AG09319 (cell line): ENCODE measurements around the gene CHID1.

Experiments
- DNase-seq: peaks from one replicate; pipeline ENCODE4 v3.0.0-alpha.2; 2010; ENCODE audit warnings: low read depth; ENCODE audit errors: extremely low read depth
- TF ChIP-seq, protein P1 (sequence below): IDR thresholded peaks from 2 replicates; pipeline ENCODE4 v1.5.1; 2011; ENCODE audit warnings: low read depth, mild to moderate bottlenecking, inconsistent platforms, low read length, moderate library complexity

The CHID1 gene

DNA sequence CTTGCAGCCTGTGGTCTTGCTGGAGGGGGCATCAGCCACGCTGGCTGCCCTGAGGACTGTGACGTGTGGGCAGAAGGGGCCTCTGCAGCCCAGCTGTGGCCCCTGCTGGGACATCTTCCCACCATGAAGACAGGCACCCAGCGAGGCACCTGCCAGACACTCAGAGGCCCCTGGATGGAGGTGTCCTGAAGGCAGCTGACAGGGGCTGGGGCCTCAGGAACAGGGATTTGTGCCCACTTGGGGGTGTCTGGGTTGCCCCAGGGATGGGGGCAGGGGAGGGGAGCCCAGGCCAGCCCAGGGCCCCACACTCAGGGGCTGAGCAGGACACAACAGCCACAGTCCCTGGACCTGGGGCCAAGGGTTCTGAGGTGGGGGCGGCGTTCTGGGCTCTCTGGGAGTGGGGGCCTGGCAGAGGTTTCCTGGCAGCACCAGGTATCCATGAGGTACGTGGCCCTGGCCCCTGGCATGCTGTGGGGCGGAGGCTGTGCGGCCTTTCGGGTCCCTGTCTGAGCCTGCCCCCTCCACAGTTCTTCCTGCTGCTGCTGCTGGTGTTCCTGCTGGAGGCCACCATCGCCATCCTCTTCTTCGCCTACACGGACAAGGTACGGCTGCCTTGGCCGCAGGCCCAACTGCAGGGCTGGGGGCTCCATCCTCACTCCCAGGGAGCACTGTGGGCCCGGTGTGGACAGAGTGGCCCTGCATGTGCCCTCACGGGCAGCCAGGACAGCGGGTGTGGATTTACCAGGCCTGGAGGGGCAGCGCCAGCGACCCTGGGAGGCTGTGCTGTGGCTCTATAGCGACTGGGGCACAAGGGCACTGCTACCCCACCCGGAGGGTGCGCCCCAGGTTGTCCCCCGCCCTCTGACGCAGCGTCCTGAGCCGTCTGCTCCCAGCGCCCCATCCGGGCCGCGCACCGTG, 46.4 kb downstream of the CHID1 start:
- DNase-seq = no peak
- TF ChIP-seq, protein P1, sequence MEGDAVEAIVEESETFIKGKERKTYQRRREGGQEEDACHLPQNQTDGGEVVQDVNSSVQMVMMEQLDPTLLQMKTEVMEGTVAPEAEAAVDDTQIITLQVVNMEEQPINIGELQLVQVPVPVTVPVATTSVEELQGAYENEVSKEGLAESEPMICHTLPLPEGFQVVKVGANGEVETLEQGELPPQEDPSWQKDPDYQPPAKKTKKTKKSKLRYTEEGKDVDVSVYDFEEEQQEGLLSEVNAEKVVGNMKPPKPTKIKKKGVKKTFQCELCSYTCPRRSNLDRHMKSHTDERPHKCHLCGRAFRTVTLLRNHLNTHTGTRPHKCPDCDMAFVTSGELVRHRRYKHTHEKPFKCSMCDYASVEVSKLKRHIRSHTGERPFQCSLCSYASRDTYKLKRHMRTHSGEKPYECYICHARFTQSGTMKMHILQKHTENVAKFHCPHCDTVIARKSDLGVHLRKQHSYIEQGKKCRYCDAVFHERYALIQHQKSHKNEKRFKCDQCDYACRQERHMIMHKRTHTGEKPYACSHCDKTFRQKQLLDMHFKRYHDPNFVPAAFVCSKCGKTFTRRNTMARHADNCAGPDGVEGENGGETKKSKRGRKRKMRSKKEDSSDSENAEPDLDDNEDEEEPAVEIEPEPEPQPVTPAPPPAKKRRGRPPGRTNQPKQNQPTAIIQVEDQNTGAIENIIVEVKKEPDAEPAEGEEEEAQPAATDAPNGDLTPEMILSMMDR = no peak

DNA sequence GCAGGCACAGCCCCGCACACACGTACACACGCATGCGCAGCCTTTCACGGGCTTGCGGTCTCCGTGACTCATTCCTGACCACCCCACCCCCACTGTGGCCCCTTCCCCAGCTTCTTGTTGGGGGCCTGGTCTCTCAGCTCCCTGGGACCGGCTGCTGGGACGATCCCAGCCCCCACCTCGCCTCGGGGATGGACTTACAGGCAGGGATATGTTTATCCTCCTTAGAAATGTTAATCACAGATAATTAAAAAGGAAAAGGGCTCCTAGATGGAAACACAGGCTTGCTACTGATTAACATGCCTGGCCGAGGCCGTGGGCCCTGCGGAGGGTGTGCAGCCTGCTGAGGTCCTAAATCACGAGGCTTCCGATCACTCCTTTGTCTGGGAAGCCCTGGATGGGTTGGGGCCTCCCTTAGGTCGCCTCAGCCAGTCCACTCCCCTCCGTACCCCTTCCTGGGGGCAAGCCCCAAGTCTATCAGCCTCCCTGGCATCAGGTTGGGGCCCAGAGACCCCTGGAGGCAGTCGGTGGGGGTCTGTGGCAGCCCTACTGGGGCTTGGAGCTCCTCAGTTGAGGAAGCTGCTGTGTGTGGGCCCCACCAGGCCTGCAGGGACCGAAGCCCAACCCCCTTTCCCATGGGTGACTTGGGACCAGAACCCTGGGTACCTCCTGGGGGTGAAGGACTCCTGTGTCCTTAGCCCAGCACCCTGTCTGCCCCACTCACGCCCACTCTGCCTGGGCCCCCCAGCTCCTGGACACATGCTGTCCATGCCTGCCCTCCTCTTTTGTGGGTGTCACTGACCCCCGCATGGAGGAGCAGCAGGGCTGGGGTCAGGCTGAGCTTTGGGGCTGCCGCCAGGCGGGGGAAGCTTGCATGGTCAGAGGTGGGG, 47.3 kb downstream of the CHID1 start:
- TF ChIP-seq, protein P1 = no peak
- DNase-seq = no peak

DNA sequence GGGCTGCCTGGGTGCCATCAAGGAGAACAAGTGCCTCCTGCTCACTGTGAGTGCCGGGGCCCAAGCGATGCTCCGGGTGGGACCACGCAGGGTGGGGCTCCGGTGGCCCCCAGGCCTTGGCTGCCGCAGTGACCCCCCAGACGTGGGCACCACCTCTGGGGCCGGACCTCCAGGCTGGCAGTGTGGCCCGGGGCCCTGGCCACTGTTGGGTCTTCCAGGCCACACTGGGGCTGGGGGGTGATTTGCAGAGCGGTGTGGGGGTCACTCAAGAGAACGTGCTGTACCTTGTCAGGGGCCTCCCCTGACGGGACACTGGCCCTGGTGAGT, 48.0 kb downstream of the CHID1 start:
- DNase-seq = no peak
- TF ChIP-seq, protein P1 = no peak

DNA sequence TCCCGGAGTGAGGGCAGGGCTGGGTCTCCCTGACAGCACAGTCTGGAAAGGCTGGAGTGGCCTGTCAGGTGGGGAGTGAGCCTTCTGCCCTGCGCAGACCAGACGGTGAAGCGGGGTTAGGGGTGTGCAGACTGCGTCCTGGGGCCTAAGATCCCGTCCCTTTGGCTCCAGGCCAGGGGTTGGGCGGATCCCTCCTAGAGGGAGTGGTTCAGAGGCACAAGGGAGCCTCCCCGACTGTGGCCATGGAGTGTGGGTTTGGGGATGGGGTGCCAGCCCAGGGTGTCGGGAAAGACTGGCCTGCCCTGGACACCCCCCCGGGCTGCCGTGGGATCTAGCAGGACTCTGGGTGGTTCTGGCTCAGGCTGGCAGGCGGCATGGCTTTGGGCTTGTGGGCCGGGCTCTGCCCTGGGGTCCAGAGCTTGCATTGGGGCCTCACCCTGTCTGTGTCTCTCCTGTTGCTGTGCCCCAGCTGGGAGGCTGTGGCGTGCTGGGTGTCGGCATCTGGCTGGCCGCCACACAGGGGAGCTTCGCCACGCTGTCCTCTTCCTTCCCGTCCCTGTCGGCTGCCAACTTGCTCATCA, 48.4 kb downstream of the CHID1 start:
- TF ChIP-seq, protein P1 = no peak
- DNase-seq = no peak

DNA sequence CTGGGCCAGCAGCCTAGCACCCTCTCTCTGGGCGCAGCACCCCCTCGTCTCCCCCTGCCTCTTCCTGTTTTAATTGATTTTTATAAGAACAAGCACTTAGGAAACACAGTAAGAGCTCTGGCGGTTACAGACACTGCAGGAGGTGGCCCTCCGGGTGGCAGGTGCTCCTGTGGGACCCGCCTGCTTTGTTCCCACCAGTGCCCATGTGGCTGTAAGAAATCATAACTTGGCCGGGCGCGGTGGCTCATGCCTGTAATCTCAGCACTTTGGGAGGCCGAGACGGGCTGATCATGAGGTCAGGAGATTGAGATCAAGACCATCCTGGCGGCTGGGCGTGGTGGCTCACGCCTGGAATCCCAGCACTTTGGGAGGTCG, 49.5 kb downstream of the CHID1 start:
- TF ChIP-seq, protein P1 = no peak
- no peak for DNase-seq

DNA sequence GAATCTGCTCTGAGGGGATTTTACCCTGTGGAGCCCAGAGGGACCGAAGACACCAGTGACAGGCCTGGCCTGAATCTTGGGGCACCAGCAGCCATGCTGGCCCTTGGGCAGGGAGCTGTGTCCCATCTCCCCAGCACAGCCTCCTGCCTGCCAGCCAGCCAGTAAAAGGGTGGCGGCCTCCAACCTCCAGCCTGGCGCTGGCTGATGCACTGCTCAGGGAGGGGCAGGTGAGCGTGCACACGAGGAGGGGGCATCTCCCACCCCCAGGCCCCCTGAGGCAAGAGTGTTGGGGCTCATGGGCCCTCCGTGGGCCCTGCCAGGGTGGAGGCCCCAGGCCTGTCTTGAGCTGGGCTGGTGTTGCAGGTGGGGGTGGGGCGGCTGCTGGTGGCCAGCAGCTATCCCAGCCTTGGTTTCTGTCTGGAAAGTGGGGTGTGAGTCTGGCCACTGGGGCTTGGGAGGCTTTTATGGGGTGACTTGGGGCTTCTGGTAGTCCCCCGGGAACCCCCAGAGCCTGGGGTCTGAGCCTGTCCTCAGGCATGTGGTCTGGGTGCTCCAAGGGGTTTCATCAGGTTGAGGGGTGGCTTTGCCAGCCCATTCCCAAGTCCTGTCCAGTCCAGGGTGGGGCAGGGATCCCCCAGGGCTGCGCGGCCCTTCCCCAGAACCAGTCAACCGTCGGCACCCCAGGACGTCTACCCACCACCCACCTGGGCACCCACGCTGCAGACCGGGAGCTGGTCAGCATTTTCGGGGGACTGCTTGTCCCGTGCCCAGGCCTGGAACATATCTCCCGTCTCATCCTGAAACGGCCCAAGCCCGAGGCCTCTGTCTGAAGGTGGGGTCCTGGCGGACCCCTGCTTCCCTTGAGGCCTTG, 50.1 kb downstream of the CHID1 start:
- TF ChIP-seq, protein P1 = no peak

More for the DNA sequence above, 50.1 kb downstream of the CHID1 start:
- DNase-seq = no peak
